Breast epithelium (tissue), 3 donors: ENCODE measurements around the gene TAS2R7.

Source experiments
- POLR2AphosphoS5 ChIP-seq, 3 donors: sonication (generic); formaldehyde crosslinking; IDR thresholded peaks; one replicate each; pipeline ENCODE4 v1.6.1; 2017; ENCODE audit warnings: antibody characterized with exemption in 3 of 3
- TF ChIP-seq, protein P1 (sequence below), 3 donors: fragments of 450-650 bp; IDR thresholded peaks; one replicate each; pipeline ENCODE4 v1.5.1; 2016 to 2017; ENCODE audit warnings: antibody characterized with exemption in 3 of 3, mild to moderate bottlenecking in 3 of 3, moderate library complexity in 3 of 3

DNA sequence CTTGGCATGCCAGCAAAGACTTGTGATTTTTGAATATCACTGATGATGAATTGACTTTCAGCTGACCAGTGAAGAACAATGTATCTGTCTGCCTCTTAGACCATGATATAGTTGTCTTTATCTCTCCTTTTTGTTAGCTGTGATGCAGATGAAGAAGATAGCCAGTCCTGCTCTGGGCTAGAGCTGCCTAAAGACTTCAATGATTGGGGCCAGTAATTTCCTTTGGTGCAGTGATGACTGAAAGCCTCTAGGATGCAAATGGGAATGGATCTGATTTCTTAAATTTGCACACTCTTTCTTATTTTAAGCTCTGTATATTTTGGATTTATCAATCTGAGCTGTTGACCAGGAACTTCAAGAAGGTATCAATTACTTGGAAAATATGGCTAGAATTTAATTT, 7.6 kb upstream of the TAS2R7 start, which contains the start of gene TAS2R9:
- TF ChIP-seq, protein P1, sequence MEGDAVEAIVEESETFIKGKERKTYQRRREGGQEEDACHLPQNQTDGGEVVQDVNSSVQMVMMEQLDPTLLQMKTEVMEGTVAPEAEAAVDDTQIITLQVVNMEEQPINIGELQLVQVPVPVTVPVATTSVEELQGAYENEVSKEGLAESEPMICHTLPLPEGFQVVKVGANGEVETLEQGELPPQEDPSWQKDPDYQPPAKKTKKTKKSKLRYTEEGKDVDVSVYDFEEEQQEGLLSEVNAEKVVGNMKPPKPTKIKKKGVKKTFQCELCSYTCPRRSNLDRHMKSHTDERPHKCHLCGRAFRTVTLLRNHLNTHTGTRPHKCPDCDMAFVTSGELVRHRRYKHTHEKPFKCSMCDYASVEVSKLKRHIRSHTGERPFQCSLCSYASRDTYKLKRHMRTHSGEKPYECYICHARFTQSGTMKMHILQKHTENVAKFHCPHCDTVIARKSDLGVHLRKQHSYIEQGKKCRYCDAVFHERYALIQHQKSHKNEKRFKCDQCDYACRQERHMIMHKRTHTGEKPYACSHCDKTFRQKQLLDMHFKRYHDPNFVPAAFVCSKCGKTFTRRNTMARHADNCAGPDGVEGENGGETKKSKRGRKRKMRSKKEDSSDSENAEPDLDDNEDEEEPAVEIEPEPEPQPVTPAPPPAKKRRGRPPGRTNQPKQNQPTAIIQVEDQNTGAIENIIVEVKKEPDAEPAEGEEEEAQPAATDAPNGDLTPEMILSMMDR (IDR thresholded peaks at IDR 0.05): no peak
- no peak for TF ChIP-seq POLR2AphosphoS5 (IDR thresholded peaks at IDR 0.05)
